Measurements from ENCODE around the gene MPST. TPM values are rescaled to one million over a fixed set of nuclear protein-coding genes. Genes with fewer than 3 reads are reported as not detected.
A peak's percentile ranks its signal among the peaks of the same experiment; 100 is the strongest.

Gene MPST
- total and polyA plus RNA-seq, 4 experiments from 2014 or later: 3.7 to 7.4 (median 5.6) TPM

DNA sequence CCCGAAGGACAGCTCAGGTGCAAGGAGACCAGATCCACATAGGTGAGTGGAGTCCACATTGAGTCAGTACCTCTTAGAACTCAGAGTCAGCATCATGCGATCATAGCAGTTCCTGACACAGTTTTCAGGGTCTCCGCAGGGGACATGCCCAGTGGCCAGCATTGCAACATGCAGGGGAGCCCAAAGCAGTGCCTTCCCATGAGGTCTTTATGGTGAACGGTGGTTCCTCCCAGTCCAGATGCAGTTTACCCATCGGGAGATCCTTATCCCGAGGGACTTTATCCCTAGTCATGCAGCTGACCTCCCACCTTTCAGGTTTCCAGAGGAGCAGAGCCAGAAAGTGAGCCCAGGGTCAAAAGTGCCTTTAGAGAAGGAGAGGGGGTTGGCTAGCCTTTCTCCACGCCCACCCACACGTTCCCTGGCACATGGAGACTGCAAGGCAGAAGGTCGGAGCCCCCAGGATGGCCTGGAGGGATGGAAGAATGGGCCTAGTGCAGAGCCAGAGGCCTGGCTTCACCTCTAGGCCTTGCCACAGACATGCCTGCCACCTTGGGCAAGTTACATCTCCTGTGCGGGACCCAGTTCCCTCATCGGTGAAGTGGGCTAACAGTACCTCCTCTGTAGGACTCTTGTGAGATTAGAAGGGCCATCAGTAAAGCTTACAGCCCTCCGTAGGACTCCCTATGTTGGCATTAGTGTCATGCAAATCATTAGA, 38.4 kb downstream of the MPST start:
- intact Hi-C loops (cut with micrococcal nuclease): no loop called here
- Mint-ChIP-seq H3K9me3 (no peaks in the 10 kb centered on the region), H3K4me3 (no peak overlapping the region), H3K27me3 (no peaks in the 10 kb centered on the region), H3K36me3 (peaks cover 24 to 48% of the 10 kb centered on the region in 2 donors), H3K27ac (no peak overlapping the region), H3K4me1 (peaks cover 4 to 16% (median 12%) of the 10 kb centered on the region in 4 donors)
- DNase-seq: no peak
- H3K36me3 ChIP-seq (ENCODE audit: insufficient read depth, low read length): peaks cover 15% of the 10 kb centered on the region
- no peak overlapping the region for H3K4me3 ChIP-seq (ENCODE audit: low read length in 2 of 2)
- no peaks in the 10 kb centered on the region for H3K9me3 ChIP-seq (ENCODE audit: control insufficient read depth in 1 of 2, low read length in 2 of 2)
- H3K27ac ChIP-seq (ENCODE audit: low read depth, low read length): no peak overlapping the region
- H3K4me1 ChIP-seq (ENCODE audit: insufficient read depth, low read length): peaks cover 22% of the 10 kb centered on the region
- ChIA-PET POLR2A (ENCODE audit: partially characterized antibody) (no interaction called here), CTCF (ENCODE audit: partially characterized antibody) (interaction anchor here (0.9 kb wide), 1 partner anchor 142 kb away, joined by 3 read pairs; no protein-coding TSS in a partner anchor)
- H3K27me3 ChIP-seq (ENCODE audit: insufficient read depth, low read length): no peaks in the 10 kb centered on the region

DNA sequence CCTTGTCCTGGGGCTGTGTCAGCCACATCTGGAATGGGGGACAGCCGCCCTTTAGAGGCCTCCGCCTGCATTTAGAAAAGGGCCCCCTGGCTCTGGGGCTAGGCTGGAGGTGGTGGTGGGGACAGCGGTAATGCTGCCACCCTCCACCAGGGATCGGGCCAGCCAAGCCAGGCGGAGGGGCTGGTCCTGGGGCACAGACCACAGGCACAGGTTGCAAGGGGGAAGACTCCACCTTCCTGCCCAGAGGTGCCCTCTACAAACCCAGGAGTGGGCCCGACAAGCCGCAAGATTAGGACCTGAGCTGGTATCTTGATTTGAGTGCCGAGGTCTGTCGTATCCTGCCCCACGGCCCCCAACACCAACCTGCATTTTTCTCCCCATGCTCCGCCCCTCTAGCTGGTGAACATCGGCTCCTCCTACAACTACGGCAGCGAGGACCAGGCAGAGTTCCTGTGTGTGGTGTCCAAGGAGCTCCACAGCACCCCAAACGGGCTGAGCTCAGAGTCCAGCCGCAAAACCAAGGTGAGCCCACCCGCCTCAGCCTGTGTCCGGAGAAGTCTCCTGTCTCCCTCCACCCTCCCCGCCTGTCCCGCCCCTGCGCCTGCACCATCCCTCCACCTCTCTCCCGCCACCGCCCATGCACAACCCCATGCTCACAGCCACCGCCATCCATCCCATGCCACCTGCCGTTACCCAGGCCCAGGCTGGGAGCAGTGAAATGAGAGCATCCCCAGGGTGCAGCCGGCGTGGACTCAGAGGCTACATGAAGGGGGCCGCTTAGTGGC, 39.6 kb downstream of the MPST start:
- no peaks in the 10 kb centered on the region for H3K27me3 Mint-ChIP-seq
- peaks cover 4 to 10% (median 7%) of the 10 kb centered on the region in 4 donors for H3K4me1 Mint-ChIP-seq
- Histone ChIP-seq H3K36me3 (ENCODE audit: insufficient read depth, low read length) (peaks cover 15% of the 10 kb centered on the region), H3K4me1 (ENCODE audit: insufficient read depth, low read length) (peaks cover 18% of the 10 kb centered on the region), H3K9me3 (ENCODE audit: control insufficient read depth in 1 of 2, low read length in 2 of 2) (no peaks in the 10 kb centered on the region), H3K4me3 (ENCODE audit: low read length in 2 of 2) (no peak overlapping the region), H3K27me3 (ENCODE audit: insufficient read depth, low read length) (no peaks in the 10 kb centered on the region), H3K27ac (ENCODE audit: low read depth, low read length) (no peak overlapping the region)
- H3K36me3 Mint-ChIP-seq: peaks cover 20 to 49% of the 10 kb centered on the region in 2 donors
- peak overlapping the region in 1 of 7 donors; percentile 57 for H3K27ac Mint-ChIP-seq
- intact Hi-C loops (cut with micrococcal nuclease): no loop called here
- POLR2A ChIA-PET (ENCODE audit: partially characterized antibody): no interaction called here
- no peak overlapping the region for H3K4me3 Mint-ChIP-seq
- CTCF ChIA-PET (ENCODE audit: partially characterized antibody): no interaction called here
- H3K9me3 Mint-ChIP-seq: no peaks in the 10 kb centered on the region
- DNase-seq: no peak

DNA sequence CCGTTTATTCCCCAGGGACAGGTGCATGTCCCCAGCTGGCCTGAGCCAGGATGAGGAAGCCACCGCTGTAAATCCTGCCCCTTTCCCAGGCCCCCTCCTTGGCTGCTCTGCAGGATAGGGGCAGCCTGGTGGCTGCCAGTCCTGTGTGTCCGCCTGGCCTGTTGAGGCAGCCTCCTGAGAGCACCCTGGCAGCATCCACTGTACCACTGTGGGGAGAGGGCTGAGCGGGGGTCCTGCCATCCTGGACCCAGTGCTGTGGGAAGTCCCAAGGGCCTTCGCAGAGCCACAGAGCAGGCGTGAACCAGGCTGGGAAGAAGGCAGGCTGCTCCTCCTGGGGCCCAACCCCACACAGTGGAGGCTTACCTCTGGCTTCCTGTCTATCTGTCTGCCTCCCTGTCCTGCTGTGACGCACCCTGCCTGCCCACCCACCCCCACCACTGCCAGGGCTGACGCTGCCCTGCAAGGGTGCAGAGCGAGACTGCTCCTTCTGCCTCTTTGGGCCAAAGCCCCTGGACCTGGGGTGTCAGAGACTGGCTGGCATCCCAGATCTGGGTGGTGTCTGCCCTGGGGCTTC, 40.4 kb downstream of the MPST start:
- intact Hi-C loops (cut with micrococcal nuclease): no loop called here
- H3K9me3 Mint-ChIP-seq: no peaks in the 10 kb centered on the region
- peak overlapping the region in 6 of 7 donors; percentile 6 to 71 (median 47) for H3K27ac Mint-ChIP-seq
- Histone ChIP-seq H3K4me3 (ENCODE audit: low read length in 2 of 2) (no peak overlapping the region), H3K4me1 (ENCODE audit: insufficient read depth, low read length) (peaks cover 18% of the 10 kb centered on the region), H3K27me3 (ENCODE audit: insufficient read depth, low read length) (no peaks in the 10 kb centered on the region), H3K27ac (ENCODE audit: low read depth, low read length) (no peak overlapping the region), H3K9me3 (ENCODE audit: control insufficient read depth in 1 of 2, low read length in 2 of 2) (no peaks in the 10 kb centered on the region), H3K36me3 (ENCODE audit: insufficient read depth, low read length) (peaks cover 15% of the 10 kb centered on the region)
- H3K4me1 Mint-ChIP-seq: peaks cover 4 to 10% (median 7%) of the 10 kb centered on the region in 4 donors
- ChIA-PET POLR2A (ENCODE audit: partially characterized antibody) (no interaction called here), CTCF (ENCODE audit: partially characterized antibody) (no interaction called here)
- no peaks in the 10 kb centered on the region for H3K27me3 Mint-ChIP-seq
- H3K36me3 Mint-ChIP-seq: peaks cover 21 to 50% of the 10 kb centered on the region in 2 donors
- H3K4me3 Mint-ChIP-seq: peak overlapping the region in 2 of 8 donors; percentile 4 to 9
- DNase-seq: peak in 1 of 5 donors; percentile 52

DNA sequence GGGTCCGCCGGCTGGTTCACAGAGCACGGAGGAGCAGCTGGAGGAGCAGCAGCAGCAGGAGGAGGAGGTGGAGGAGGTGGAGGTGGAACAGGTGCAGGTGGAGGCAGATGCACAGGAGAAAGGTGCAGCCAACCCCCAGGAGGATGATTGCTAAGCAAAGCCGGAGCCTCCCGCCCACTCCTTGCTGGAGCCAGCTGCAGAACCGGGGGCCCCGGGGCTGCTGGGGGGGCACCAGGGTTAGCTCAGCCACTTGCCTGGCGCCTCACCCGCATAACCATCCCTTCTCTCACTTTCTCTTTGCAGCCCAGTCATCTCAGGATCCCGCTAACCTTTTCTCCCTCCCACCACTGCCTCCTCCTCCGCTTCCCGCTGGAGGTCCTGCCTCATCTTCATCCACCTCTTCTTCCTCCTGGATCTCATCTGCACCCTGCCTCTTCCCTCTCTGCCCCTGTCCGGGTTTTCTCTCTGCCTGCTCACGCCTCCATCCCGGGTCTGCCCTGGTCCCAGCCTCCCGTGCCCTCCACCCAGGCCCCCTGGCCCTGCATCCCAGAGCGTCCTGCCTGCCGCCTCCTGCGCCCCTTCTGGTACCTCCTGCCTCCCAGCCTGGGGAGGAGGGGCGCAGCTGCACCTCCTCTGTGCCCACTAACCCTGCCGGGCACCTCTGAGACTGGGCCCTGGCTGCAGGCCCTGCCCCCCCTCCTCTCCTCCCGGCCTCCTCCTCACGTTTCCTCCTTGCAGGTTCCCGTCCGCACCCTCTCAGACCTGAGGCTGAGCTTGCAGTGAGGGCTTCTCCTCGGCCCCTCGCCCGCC, 41.5 kb downstream of the MPST start:
- ChIA-PET POLR2A (ENCODE audit: partially characterized antibody) (interaction anchor here (1.1 kb wide), 1 partner anchor 18 kb away, joined by 3 read pairs; no protein-coding TSS in a partner anchor), CTCF (ENCODE audit: partially characterized antibody) (no interaction called here)
- H3K27ac ChIP-seq (ENCODE audit: low read depth, low read length): no peak overlapping the region

GRCh38 chr22:37061611-37062375, 42.3 kb downstream of the MPST start:
- ChIA-PET POLR2A (ENCODE audit: partially characterized antibody) (interaction anchor here (1.1 kb wide), 1 partner anchor 18 kb away, joined by 3 read pairs; no protein-coding TSS in a partner anchor), CTCF (ENCODE audit: partially characterized antibody) (no interaction called here)
- Mint-ChIP-seq H3K4me1 (peaks cover 4 to 10% (median 7%) of the 10 kb centered on the region in 4 donors), H3K27ac (peak overlapping the region in 1 of 7 donors; percentile 12), H3K36me3 (peaks cover 16 to 39% of the 10 kb centered on the region in 2 donors), H3K9me3 (no peaks in the 10 kb centered on the region), H3K4me3 (peak overlapping the region in 1 of 8 donors; percentile 46), H3K27me3 (no peaks in the 10 kb centered on the region)
- Histone ChIP-seq H3K27me3 (ENCODE audit: insufficient read depth, low read length) (no peaks in the 10 kb centered on the region), H3K36me3 (ENCODE audit: insufficient read depth, low read length) (peaks cover 7% of the 10 kb centered on the region), H3K4me3 (ENCODE audit: low read length in 2 of 2) (no peak overlapping the region), H3K4me1 (ENCODE audit: insufficient read depth, low read length) (peaks cover 18% of the 10 kb centered on the region), H3K27ac (ENCODE audit: low read depth, low read length) (no peak overlapping the region), H3K9me3 (ENCODE audit: control insufficient read depth in 1 of 2, low read length in 2 of 2) (no peaks in the 10 kb centered on the region)
- DNase-seq: no peak
- intact Hi-C loops (cut with micrococcal nuclease): no loop called here

More for the DNA sequence above, 41.5 kb downstream of the MPST start:
- no peaks in the 10 kb centered on the region for H3K9me3 Mint-ChIP-seq
- H3K27me3 Mint-ChIP-seq: no peaks in the 10 kb centered on the region
- peaks cover 4 to 10% (median 7%) of the 10 kb centered on the region in 4 donors for H3K4me1 Mint-ChIP-seq
- no peak for DNase-seq
- H3K36me3 ChIP-seq (ENCODE audit: insufficient read depth, low read length): peaks cover 7% of the 10 kb centered on the region
- H3K4me3 ChIP-seq (ENCODE audit: low read length in 2 of 2): no peak overlapping the region
- H3K9me3 ChIP-seq (ENCODE audit: control insufficient read depth in 1 of 2, low read length in 2 of 2): no peaks in the 10 kb centered on the region
- no peaks in the 10 kb centered on the region for H3K27me3 ChIP-seq (ENCODE audit: insufficient read depth, low read length)
- peaks cover 20 to 45% of the 10 kb centered on the region in 2 donors for H3K36me3 Mint-ChIP-seq
- peak overlapping the region in 4 of 8 donors; percentile 22 to 46 (median 38) for H3K4me3 Mint-ChIP-seq
- H3K4me1 ChIP-seq (ENCODE audit: insufficient read depth, low read length): peaks cover 18% of the 10 kb centered on the region
- H3K27ac Mint-ChIP-seq: peak overlapping the region in 3 of 7 donors; percentile 8 to 70 (median 42)
- intact Hi-C loops (cut with micrococcal nuclease): no loop called here

GRCh38 chr22:37062376-37062675, 42.8 kb downstream of the MPST start:
- peaks cover 7% of the 10 kb centered on the region for H3K36me3 ChIP-seq (ENCODE audit: insufficient read depth, low read length)
- peaks cover 4 to 10% (median 7%) of the 10 kb centered on the region in 4 donors for H3K4me1 Mint-ChIP-seq
- no peak overlapping the region for H3K27ac ChIP-seq (ENCODE audit: low read depth, low read length)
- intact Hi-C loops (cut with micrococcal nuclease): no loop called here
- H3K36me3 Mint-ChIP-seq: peaks cover 10 to 34% of the 10 kb centered on the region in 2 donors
- no peaks in the 10 kb centered on the region for H3K27me3 Mint-ChIP-seq
- H3K9me3 Mint-ChIP-seq: no peaks in the 10 kb centered on the region
- no peak overlapping the region for H3K27ac Mint-ChIP-seq
- no peaks in the 10 kb centered on the region for H3K27me3 ChIP-seq (ENCODE audit: insufficient read depth, low read length)
- POLR2A ChIA-PET (ENCODE audit: partially characterized antibody): no interaction called here
- peaks cover 18% of the 10 kb centered on the region for H3K4me1 ChIP-seq (ENCODE audit: insufficient read depth, low read length)
- H3K9me3 ChIP-seq (ENCODE audit: control insufficient read depth in 1 of 2, low read length in 2 of 2): no peaks in the 10 kb centered on the region
- DNase-seq: no peak
- CTCF ChIA-PET (ENCODE audit: partially characterized antibody): no interaction called here
- no peak overlapping the region for H3K4me3 Mint-ChIP-seq
- H3K4me3 ChIP-seq (ENCODE audit: low read length in 2 of 2): no peak overlapping the region
